NCI-H2196 treated with DMSO at 0.1 percent for 48 hours (cell line): ENCODE data around the gene PLXNC1.

Source experiments
- DNase-seq: peaks from one replicate; lab custom pipeline; 2025; ENCODE audit not compliant: unreplicated experiment; lab: John Stamatoyannopoulos, UW

PLXNC1 gene

DNA sequence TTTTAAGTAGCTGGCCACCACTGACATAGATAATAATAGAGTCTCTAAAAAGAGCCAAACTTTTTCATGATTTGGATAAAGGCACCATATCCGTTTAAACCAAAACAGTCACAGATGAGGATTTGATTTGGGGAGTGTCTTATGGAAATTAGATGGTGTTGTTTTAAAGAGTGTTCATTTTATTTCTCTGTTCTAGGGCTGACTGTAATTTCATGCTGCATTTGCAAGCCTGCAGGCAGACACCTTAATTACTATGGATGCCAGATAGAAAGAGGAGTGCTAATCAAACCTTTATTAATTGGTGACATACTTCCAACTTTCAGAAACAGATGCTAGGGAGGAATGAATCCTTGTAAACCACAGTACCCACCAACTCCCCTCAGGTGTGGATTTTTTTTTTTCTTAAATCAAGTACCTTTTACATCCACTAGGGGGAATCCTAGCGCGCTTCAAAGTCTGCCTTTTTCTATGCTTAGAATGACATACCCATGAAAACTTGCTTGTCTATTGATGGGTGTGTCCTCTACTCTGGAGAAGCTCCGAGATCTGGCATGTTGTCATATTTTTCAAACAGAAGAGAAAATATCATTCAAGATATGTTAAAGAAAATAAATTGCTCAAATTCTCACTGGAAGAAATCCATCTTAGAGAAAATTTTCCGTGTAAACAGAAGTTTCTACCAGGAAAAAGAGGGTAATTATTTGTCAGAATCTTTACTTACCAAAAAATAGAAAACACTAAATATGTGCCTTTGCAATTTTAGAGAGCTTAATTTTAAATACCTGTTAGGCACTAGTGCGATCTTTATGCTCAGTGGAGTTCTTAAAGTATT is 14.2 kb upstream of the PLXNC1 start:
- no peak for DNase-seq

DNA sequence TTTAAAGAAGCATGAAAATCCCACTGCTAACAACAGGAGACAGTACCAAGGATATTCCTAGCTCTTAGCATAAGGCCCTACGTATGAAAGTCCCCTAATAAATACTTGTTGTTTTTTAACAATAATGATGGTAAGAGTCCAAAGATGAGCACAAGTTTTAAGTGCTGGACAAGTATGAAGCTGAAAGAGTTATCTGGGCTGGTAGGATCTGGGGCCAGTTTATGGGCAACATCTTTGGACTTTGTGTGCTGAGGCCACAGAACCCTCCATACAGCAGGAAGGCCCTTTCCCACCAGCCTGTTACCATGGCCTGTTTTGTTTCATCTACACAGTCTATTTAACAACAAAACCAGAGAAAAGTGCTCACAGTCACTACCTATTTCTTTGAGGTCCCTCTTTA is 12.5 kb upstream of the PLXNC1 start:
- no peak for DNase-seq

DNA sequence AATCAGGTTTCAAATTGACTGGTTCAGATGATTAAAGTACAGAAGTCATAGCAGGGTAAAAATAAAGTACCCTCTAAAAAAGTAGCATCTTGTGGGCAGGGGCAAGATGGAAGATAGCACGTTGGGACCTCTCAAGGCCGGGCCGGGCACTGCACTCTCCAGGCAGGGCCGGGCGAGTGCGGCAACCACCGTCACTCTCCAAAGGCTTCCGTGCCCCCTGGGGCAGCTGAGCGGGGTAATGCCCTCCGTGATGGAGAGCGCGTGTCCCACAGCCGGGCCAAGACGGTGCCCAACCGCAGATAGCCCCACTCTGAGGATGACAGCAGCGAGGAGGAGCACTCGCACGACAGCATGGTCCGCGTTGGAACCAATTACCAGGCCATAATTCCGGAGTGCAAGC is 8.6 kb upstream of the PLXNC1 start:
- no peak for DNase-seq

DNA sequence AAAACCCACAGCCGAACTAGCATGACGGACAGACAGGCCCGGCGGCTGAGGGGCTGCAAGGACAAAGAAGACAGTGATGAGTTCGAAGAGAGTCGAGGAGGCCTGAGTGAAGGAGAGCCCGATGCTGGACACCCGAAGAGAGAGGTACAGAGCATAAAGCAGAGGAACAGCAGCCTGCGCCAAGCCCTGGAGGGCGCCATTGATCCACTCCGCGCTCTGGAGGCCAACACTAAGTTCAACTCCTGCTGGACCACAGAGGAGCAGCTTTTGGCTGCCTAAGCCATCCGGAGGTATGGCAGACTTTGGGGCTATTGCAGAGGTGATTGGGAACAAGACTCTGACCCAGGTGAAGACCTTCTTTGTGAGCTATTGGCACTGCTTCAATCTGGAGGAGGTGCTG is 7.8 kb upstream of the PLXNC1 start:
- no peak for DNase-seq

DNA sequence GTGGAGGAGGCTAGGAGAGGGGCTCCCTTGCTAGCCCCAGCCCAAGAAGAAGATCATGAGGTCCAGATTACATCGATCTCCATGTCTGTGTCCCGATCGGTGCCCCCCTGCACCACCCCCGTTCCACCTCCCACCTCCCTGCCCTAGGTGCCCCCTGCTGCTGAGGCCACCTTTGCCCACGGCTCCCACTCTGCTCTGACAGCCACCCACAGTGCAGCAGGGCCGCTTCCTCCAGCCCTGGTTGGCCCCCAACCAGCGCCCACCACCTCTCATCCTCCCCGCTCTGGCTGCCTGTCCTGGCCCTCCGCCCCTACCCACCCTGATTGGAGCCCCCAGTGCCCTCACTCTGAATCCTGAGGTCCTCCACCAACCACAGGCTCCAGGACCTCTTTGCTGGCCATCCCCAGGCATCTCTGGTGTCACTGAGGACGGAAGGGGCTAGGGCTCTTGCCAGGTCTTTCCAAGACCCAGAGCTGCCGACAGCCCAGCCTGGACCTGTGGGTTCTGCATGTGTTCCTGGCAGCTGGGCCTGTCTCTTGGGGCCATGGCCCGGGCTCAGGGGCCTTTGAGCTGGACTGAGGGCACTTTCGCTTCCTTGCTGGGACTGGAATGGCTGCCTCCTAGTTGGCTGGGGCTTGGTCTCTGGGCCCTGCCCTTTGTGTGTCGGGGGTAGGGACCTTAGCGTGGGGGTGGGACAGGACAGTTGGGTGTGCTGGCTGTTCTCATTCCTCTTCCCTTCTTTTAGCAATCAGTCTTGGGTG is 7.2 kb upstream of the PLXNC1 start:
- no peak for DNase-seq

DNA sequence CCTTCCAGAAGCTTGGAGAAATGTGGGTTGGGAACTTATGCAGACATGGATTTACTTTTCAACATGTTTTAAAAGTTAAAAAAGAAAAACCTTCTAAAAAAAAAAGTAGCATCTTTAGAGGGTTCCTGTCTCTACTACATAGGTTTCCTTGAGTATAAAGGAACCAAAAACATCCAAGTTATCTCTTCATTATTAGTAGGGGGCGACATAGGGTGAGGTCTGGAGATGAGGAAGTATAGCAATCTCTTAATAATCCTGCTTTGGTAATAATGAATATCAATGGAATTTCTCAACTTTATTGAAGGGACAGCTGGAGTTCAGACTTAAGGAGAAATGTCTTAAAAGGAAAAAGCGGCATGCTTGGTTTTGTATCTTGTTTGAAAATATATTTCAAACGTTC is 6.5 kb upstream of the PLXNC1 start:
- DNase-seq = no peak

DNA sequence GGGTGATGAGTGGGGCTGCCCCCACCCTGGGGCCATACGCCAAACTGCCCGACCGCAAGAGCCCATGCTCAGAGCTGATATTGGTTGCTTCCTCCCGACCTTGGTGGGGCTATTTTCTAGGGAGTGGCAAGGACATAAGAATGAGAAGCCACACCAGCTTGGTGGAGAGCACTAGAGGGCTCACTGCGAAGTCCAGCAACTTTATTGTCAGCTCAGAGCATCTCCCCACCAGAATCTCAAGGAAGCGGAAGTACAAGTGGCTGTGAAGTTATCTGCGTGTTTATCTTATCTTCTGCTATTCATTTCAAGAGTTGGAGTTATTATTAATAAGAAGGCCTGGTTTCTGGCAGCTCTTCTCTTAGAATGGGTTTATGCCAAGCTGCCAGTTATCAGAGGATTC is 4.9 kb upstream of the PLXNC1 start:
- DNase-seq = no peak

DNA sequence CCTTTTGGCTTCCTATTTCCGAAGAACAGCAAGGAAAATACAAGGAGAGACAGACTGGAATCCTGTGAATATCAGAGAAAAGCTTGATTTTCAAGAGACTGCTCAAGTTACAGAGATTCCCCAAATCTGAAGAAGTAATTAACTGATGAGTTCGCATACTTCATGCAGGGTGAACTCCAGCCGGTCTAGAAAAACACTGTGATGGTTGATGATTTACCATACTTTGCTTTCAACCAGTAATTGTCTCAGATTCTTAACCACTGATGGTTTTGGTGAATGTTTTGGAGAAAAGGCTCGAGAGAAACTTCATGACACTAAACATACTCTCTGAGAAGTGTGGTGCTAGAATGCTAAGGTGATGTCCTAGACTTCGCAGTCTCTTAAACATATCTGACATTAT is 4.4 kb upstream of the PLXNC1 start:
- DNase-seq = no peak

DNA sequence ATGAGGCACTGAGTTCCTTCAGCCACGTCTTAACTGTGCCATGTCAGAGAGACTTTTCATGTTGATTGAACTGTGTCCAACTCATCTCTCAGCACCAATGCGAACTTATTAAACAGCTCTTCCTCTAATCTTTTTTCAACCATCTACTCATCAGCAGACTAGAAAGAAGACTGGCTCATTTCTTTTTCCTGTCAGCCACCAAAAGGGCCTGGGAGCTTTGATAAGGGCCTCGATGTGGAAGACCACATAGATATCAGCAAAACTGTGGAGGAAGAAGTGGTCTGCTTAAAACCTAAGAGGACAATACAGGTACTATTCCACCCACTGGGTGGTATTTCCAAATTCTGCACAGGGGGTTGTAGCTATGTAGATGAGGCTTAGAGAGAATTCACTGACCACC is 3.6 kb upstream of the PLXNC1 start:
- DNase-seq = no peak

DNA sequence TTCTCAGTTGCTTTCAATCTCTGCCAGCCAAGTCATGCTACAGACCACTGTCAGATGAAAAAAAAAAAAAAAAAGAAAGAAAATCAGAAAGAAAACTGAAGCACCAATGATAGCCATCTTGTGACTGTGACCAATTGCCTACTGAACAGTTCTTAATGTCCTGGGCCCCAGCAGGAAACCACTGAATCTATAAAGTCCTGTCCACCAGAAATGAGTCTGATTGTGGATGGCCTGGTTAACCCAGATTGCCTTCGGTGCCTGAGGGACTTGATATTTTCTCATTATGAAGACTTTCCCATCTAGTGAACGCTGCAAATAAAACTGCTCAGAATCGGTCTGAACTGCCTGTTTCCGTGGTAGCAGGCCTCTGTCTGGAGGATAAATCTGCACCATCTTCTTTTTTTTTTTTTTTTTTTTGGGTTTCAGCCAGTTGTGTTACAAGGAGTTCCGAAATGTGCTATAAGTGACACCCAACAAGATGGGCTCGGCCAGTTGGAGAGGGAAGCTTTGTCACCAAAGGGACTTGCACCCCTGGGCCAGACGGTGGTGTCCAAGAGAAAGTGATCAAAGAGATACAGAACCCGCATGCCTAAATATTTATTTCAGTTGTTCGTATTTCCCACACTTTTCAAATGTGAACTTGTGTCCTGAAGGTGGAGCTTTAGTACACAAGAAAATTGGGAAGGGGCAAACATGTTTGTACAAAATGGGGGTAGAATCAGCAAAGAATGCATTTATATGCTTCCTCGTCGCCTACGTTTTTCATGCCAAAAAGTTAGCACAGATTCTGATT is 3.0 kb upstream of the PLXNC1 start:
- DNase-seq = no peak

DNA sequence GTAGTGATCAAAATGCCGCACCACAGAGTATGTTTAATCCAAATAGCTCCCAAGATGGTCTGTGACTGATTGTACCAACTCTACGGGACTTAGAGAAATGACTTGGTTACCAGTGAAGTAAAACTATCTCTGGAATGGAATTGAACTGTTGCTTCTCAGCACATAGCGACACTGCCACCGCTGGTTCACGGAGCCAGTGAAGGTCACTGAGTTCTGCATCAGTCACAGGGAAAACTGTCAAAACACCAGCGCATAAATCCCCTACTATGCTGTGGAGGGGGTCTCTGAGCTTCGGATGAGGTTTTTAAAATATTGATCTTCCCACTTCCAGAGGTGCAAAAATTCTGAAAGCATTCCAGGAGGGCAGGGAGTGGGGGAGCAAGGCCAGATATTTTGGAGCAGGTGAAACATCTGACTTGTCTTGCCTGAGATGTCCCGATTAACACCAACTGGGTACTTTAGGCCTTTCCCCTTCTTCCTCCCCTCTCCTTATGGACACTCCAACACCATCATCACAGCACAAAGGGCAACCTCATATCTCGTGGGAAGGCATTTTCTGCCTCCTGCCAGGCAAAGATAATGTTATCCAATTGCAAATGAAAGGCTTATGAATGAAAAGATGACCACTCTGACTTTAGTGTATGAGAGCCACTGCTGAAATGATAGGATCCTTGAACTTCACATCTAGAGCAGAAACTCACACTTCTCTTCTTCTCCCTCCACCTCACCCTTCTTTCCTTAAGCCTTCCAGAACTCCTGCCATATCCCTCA is 2.0 kb upstream of the PLXNC1 start:
- DNase-seq = no peak

DNA sequence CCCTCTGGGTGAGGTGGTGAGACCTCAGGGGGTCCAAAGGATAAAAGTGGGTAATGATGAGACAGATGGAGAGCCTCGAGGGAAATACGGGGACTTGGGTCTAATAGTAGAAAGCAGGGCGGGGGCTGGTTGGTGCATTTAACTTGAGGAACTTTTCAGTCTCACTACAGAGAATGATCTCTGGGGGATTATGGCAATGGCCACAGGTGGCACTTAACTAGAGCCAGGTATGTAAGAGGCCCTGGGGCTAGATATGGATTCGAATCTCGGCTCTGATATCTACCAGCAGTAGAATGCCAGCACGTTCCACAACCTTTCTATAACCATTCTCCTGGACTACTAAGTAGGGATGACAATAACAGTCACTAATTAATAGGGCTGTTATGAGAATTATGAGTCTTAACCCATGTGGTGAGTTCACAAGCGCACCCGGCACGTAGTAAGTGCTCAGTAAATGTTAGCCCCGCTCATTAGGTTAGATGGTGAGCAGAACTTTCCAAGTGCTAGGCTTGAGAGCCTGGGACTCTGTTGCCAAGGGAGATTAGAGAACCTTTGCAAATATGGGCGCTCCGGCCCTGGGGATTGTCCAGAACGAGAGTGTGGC is 888 bp upstream of the PLXNC1 start:
- no peak for DNase-seq

DNA sequence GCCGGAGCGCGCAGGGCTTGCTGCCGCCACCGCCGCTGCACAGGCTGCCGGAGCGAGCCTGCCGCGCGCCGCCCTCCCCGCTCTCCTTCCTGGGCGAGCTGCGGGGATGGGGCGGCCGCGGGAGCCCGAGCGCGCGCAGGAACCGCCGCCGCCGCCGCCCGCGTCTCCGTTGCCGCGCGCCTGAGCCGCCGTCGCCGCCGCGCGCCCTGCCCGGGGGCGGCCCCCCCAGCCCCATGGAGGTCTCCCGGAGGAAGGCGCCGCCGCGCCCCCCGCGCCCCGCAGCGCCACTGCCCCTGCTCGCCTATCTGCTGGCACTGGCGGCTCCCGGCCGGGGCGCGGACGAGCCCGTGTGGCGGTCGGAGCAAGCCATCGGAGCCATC is 352 bp downstream of the PLXNC1 start:
- no peak for DNase-seq

DNA sequence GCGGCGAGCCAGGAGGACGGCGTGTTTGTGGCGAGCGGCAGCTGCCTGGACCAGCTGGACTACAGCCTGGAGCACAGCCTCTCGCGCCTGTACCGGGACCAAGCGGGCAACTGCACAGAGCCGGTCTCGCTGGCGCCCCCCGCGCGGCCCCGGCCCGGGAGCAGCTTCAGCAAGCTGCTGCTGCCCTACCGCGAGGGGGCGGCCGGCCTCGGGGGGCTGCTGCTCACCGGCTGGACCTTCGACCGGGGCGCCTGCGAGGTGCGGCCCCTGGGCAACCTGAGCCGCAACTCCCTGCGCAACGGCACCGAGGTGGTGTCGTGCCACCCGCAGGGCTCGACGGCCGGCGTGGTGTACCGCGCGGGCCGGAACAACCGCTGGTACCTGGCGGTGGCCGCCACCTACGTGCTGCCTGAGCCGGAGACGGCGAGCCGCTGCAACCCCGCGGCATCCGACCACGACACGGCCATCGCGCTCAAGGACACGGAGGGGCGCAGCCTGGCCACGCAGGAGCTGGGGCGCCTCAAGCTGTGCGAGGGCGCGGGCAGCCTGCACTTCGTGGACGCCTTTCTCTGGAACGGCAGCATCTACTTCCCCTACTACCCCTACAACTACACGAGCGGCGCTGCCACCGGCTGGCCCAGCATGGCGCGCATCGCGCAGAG is 873 bp downstream of the PLXNC1 start:
- no peak for DNase-seq

DNA sequence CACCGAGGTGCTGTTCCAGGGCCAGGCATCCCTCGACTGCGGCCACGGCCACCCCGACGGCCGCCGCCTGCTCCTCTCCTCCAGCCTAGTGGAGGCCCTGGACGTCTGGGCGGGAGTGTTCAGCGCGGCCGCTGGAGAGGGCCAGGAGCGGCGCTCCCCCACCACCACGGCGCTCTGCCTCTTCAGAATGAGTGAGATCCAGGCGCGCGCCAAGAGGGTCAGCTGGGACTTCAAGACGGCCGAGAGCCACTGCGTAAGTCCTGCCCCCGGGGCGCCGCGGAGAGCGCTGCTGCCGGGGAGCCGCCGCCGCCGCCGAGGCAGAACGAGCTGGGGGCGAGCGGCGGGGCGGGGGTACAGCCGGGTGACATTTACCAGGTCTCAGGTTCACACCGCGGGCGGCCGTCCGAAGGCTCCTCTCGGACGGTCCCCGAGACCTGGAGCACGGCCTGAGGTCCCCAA is 1.4 kb downstream of the PLXNC1 start:
- DNase-seq = no peak

DNA sequence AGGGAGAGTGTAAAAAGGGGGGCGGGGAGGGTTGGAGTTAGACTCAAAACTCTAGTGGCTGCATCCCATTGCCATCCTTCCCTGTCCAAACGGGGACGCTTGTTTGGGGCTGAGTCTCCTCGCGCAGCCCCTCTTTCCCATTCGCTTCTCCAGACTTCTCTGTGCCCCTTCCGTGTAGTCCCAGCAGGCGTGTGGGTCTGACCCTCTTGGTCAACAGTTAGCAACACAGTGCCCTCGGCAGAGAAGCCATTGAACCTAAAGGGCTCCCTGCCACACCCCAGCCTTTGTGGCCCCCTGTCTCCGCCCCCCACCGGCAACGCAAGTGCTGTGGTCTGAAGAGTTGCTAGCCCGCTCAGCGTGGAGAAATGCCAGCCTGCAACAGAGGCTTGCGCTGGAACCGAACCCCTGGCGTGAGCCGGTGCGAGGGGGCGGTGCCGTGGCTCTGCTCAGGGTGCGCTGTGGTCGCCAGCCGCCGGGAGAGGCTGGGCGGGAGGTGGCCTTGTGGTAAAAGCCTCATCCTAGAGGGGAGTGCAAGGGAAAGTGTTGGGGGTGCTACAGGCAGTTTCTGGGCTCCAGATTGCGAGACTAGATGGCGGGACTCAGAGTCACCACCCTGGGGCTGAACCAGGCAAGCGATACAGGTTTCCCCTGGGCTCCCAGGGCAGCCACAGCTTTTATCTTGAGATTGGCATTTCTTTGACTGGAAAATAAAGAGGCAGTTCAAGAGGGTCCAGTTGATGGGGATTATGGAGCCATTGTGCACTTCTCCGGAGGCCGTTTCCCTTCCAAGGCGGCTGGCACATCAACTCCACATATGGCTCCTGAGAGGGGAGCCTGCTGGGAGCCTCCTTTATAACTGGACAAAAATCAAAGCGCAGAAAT is 2.1 kb downstream of the PLXNC1 start:
- DNase-seq = no peak

DNA sequence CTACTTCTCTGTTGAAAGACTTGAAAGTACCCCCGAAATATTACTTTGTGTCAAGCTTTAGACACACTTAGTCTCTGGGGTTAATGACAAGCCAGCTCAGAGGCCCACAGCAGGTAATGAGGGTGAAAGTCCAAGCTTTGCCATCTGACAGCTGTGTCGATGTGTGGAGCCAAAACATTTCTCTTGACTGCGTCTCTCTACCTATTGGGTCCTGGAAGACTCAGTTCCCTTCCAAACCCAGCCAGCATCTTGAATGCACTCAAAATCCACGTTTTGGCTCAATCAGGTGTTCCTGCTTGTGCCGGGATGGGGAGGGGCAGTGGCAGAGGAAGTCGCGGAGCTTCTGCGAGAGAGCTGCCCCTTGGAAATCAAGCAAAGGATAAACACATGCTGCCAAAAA is 3.2 kb downstream of the PLXNC1 start:
- DNase-seq = no peak

DNA sequence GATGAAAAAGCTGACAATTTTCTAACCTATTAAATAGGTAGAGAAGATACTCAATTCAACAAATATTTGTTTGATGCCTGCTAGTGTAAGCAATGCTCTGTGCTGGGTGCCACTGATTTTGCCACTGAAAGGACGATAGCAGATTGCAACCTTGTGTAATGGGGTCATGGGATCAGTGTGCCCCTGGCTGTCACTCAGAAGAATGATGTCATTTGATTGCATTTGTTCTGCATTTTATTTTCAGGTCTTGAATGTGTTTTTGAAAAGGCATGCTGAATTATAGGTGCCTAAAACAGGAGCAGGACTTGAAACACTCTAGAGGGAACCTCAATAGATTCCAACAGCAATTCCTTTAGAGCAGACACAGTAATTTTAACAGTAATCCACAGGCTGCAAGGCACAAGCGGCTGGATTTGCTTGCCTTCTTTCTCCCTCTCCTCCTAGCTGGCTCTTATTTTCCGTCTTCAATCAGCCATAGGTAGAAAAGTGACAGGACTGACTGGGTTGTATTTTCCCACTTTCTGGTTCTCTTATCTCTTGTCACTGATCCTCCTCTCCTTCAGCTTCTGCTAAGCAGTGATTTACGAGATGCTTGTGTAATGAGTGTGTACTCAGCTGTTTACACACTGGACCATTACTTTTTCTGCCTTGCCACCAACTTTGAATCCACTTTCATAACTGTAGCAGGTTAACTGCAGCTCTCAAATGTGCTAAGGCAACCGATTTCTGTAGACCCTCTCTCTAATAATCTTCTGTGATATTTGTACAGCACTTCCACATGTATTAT is 4.1 kb downstream of the PLXNC1 start:
- DNase-seq = no peak
